Calu3 (cell line): Measurements from ENCODE around the gene FBXO34. TPM values are rescaled to one million over a fixed set of nuclear protein-coding genes. Genes with fewer than 3 reads are reported as not detected.
A peak's percentile ranks its signal among the peaks of the same experiment; 100 is the strongest.

Experiments
- BruUV-seq: library from RNA; stranded (reverse); fragments of 400-500 nt; replicated peaks from 2 replicates; lab custom pipeline; 2021; lab: Mats Ljungman, UMichigan
- CTCF ChIA-PET: fragments of 300-600 bp; sonication (Branson Sonifier 250); formaldehyde crosslinking; loops from one replicate; lab custom pipeline; 2022; ENCODE audit warnings: antibody characterized with exemption; lab: Charles Lee
- DNase-seq: peaks from one replicate; pipeline ENCODE4 v3.0.0; 2022
- H3K27ac Mint-ChIP-seq: one replicate; pipeline ENCODE4 v1.8.0; 2022; ENCODE audit warnings: mixed read lengths; ENCODE audit not compliant: unreplicated experiment
- H3K27me3 Mint-ChIP-seq: one replicate; pipeline ENCODE4 v1.8.0; 2022; ENCODE audit warnings: mixed read lengths; ENCODE audit not compliant: unreplicated experiment
- H3K36me3 Mint-ChIP-seq: one replicate; pipeline ENCODE4 v1.8.0; 2022; ENCODE audit warnings: mild to moderate bottlenecking, moderate library complexity, mixed read lengths; ENCODE audit not compliant: insufficient read depth, unreplicated experiment
- H3K4me1 Mint-ChIP-seq: one replicate; pipeline ENCODE4 v1.8.0; 2022; ENCODE audit warnings: mild to moderate bottlenecking, low read depth, mixed read lengths; ENCODE audit not compliant: unreplicated experiment
- H3K4me3 Mint-ChIP-seq: one replicate; pipeline ENCODE4 v1.8.0; 2022; ENCODE audit warnings: mild to moderate bottlenecking, low read depth, moderate library complexity, mixed read lengths; ENCODE audit not compliant: unreplicated experiment
- H3K9me3 Mint-ChIP-seq: one replicate; pipeline ENCODE4 v1.8.0; 2022; ENCODE audit warnings: low read depth, mixed read lengths; ENCODE audit not compliant: unreplicated experiment
- intact Hi-C: fragments of 100-400 bp; cut with micrococcal nuclease; formaldehyde crosslinking; loops from one replicate; pipeline ENCODE4 v1.10.0; 2022; ENCODE audit not compliant: unreplicated experiment
- total RNA-seq: library from RNA; stranded (reverse); gene quantifications from 2 replicates; pipeline ENCODE4 v1.2.3, GENCODE V29; 2022
- TF ChIP-seq, protein P1 (sequence below): fragments of 200-600 bp; IDR thresholded peaks from one replicate; pipeline ENCODE4 v1.8.0; 2022; ENCODE audit warnings: antibody characterized with exemption; ENCODE audit not compliant: unreplicated experiment

Gene FBXO34
- total RNA-seq, 1 experiment from 2014 or later = 30.0 TPM

GRCh38 chr14:55301437-55302121 is 30.4 kb downstream of the FBXO34 start:
- Mint-ChIP-seq H3K4me3 (no peak overlapping the region), H3K27ac (no peak overlapping the region), H3K36me3 (peaks cover 12% of the 10 kb centered on the region), H3K9me3 (no peaks in the 10 kb centered on the region), H3K27me3 (no peaks in the 10 kb centered on the region), H3K4me1 (peaks cover 19% of the 10 kb centered on the region)
- TF ChIP-seq, protein P1, sequence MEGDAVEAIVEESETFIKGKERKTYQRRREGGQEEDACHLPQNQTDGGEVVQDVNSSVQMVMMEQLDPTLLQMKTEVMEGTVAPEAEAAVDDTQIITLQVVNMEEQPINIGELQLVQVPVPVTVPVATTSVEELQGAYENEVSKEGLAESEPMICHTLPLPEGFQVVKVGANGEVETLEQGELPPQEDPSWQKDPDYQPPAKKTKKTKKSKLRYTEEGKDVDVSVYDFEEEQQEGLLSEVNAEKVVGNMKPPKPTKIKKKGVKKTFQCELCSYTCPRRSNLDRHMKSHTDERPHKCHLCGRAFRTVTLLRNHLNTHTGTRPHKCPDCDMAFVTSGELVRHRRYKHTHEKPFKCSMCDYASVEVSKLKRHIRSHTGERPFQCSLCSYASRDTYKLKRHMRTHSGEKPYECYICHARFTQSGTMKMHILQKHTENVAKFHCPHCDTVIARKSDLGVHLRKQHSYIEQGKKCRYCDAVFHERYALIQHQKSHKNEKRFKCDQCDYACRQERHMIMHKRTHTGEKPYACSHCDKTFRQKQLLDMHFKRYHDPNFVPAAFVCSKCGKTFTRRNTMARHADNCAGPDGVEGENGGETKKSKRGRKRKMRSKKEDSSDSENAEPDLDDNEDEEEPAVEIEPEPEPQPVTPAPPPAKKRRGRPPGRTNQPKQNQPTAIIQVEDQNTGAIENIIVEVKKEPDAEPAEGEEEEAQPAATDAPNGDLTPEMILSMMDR = no peak
- CTCF ChIA-PET = no interaction called here
- peak; percentile 13 for DNase-seq
- intact Hi-C loops = loop anchor here (5.0 kb wide), 1 partner anchor 51 kb away; no protein-coding TSS in a partner anchor
- BruUV-seq = no TSS peak

GRCh38 chr14:55302367-55303124 is 31.3 kb downstream of the FBXO34 start:
- no peak for DNase-seq
- Mint-ChIP-seq H3K9me3 (no peaks in the 10 kb centered on the region), H3K36me3 (peaks cover 12% of the 10 kb centered on the region), H3K4me1 (peaks cover 19% of the 10 kb centered on the region), H3K27me3 (no peaks in the 10 kb centered on the region), H3K27ac (no peak overlapping the region), H3K4me3 (no peak overlapping the region)
- BruUV-seq = no TSS peak
- TF ChIP-seq, protein P1 = no peak
- intact Hi-C loops = loop anchor here (5.0 kb wide), 1 partner anchor 50 kb away; no protein-coding TSS in a partner anchor
- CTCF ChIA-PET = interaction anchor here (0.5 kb wide), 1 partner anchor 41 kb away, joined by 3 read pairs; no protein-coding TSS in a partner anchor

DNA sequence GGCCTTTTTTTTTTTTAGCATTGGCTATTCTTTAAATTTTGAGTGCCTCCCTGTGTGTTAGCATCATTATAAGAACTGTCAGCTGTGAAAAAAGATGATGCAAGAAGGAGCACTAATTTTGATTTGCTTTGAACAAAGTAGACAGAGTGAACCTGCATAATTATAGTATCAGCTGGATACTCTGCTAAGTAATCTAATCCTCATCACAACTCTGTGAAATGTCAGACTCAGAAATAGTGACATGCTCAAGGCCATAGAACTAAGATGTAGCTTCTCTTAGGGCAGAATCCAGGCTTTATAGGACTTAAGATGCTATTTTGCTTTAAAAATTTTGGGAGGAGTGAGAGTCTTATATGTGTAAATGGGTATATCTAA is 31.9 kb downstream of the FBXO34 start:
- intact Hi-C loops = loop anchor here (5.0 kb wide), 1 partner anchor 49 kb away; no protein-coding TSS in a partner anchor
- no peak overlapping the region for H3K27ac Mint-ChIP-seq
- CTCF ChIA-PET = no interaction called here
- H3K9me3 Mint-ChIP-seq = no peaks in the 10 kb centered on the region
- DNase-seq = no peak
- peaks cover 10% of the 10 kb centered on the region for H3K36me3 Mint-ChIP-seq
- H3K27me3 Mint-ChIP-seq = no peaks in the 10 kb centered on the region
- peaks cover 19% of the 10 kb centered on the region for H3K4me1 Mint-ChIP-seq
- no TSS peak for BruUV-seq
- TF ChIP-seq, protein P1 = no peak
- no peak overlapping the region for H3K4me3 Mint-ChIP-seq

- intact Hi-C loops = loop anchor here (5.0 kb wide), 1 partner anchor 49 kb away; no protein-coding TSS in a partner anchor
- no TSS peak for BruUV-seq
- no peak overlapping the region for H3K4me3 Mint-ChIP-seq
- H3K27ac Mint-ChIP-seq = no peak overlapping the region
- H3K9me3 Mint-ChIP-seq = no peaks in the 10 kb centered on the region
- peaks cover 19% of the 10 kb centered on the region for H3K4me1 Mint-ChIP-seq
- DNase-seq = no peak
- TF ChIP-seq, protein P1 = no peak
- CTCF ChIA-PET = no interaction called here
- H3K36me3 Mint-ChIP-seq = peaks cover 5% of the 10 kb centered on the region
- H3K27me3 Mint-ChIP-seq = no peaks in the 10 kb centered on the region
Observed at GRCh38 chr14:55303691-55304145, 32.5 kb downstream of the FBXO34 start.
